Retinal pigment epithelial cell (primary cell): ENCODE results near the gene HNRNPH3.

ENCODE experiments used
- DNase-seq: peaks from one replicate; pipeline ENCODE4 v3.0.0-alpha.2; 2010; ENCODE audit warnings: low read depth
- H3K4me3 ChIP-seq: 2 replicates; pipeline ENCODE4 v1.5.1; 2011; ENCODE audit warnings: mild to moderate bottlenecking, low read length, control low read depth, moderate library complexity
- TF ChIP-seq, protein P1 (sequence below): conservative IDR thresholded peaks from 2 replicates; pipeline ENCODE4 v1.5.1; 2011; ENCODE audit warnings: low read depth, low read length, control low read depth, inconsistent platforms

The HNRNPH3 gene

DNA sequence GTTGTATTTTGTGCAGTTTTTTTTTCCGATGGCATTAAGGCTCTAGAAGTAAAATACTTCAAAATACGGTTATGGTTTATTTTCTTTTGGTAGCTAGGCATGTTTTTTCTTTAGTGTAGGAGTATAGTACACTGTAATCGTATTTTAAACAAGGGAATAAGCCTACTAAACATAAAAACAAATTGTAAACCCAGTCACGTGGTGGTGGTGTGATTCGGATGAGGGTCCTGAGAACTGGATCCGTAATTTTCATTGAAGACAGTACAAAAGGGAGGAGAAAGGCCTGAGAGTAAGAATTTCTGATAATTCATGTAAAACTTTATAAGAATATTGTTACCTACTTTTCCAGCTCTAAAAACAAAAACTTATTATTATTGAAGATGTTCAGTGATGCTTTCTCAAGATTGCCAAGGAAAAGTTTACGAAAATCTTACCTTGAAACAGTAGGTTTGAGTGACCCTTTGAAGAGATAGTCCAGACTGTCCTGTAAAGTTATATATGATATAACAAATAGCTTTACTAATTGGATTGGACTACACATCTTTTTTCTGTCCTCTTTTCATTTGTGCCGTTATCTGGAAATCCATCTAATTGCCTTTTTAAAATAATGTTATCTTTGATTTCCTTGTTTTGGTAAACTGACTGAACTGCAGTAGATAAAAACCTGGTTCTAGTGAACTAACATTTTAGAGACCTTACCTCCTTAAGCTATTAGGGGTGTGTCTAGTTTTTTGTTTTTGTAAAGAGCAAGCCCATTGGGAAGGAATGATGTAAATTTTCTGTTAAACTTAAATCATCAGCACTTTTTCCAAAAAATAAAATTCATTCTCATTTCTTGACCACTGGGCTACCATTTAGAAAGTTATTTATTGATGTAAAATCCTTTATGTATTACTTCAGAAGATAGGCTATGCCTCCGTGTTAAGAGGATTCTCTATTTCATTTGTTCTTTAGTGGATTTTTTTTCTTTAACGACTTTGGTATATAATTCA lies 1.9 kb downstream of the HNRNPH3 start:
- TF ChIP-seq, protein P1, sequence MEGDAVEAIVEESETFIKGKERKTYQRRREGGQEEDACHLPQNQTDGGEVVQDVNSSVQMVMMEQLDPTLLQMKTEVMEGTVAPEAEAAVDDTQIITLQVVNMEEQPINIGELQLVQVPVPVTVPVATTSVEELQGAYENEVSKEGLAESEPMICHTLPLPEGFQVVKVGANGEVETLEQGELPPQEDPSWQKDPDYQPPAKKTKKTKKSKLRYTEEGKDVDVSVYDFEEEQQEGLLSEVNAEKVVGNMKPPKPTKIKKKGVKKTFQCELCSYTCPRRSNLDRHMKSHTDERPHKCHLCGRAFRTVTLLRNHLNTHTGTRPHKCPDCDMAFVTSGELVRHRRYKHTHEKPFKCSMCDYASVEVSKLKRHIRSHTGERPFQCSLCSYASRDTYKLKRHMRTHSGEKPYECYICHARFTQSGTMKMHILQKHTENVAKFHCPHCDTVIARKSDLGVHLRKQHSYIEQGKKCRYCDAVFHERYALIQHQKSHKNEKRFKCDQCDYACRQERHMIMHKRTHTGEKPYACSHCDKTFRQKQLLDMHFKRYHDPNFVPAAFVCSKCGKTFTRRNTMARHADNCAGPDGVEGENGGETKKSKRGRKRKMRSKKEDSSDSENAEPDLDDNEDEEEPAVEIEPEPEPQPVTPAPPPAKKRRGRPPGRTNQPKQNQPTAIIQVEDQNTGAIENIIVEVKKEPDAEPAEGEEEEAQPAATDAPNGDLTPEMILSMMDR: no peak
- no peak for DNase-seq
- H3K4me3 ChIP-seq: peak overlapping the region; percentile 94

DNA sequence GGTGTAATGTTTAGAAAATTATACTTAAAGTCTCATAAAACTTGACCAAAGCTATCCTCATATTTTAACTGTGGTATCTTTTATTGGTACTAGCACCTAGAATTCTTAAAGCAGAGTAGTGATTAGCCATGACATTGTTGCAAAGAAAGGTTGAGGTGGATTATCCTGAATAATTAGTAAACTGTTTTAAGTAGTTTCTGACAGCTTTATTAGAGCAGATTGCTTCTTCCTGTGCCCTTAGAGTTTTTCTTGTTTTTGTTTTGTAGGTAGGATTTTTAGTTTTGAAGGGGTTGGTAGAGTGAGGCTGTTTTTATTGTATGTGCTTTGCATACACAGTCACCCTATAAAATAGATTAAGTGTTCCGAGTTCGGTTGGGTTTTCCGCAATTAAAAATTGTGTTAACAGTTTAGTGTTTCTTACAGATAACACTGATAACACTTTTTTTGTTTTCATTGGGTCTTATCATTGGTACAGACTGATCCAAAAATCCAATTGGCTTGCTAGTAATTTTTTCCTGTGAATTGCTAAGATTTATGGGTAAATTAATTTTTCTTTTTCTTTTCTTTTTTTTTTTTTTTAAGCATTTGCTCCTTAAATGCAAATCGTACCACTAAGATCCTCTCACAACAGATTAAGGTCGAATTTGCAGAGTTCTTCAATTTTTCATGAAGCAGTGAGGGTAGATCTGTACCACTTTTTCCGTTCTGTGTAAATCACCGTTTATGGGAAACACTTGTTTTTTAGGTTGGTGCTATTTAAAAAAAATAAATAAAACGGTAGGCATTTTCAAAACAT lies 3.0 kb downstream of the HNRNPH3 start:
- H3K4me3 ChIP-seq: peak overlapping the region; percentile 94
- TF ChIP-seq, protein P1: no peak
- no peak for DNase-seq

DNA sequence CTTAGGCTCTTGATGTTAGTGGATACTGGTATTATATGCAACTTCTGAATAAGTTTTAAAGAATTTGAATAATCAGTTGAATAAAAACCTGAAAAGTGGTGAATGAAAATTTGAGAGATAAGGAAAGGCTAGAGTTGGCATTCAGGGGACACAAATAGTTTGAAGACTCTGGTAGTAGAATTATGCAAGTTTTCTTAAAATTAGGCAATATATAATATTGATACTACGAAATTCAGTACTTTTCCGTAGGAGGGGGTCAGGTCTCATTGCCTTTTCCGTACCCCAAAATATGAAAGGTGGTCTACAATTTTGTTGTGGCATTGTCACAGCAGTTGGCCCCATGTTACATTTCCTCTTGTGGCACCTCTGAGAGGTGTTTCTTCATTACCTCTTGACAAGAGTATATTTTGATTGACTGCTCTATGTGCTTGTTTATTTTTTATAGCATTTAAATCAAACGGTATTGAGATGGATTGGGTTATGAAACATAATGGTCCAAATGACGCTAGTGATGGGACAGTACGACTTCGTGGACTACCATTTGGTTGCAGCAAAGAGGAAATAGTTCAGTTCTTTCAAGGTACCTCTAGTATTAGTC lies 5.0 kb downstream of the HNRNPH3 start:
- no peak for DNase-seq
- TF ChIP-seq, protein P1: no peak
- peak overlapping the region; percentile 17 for H3K4me3 ChIP-seq

DNA sequence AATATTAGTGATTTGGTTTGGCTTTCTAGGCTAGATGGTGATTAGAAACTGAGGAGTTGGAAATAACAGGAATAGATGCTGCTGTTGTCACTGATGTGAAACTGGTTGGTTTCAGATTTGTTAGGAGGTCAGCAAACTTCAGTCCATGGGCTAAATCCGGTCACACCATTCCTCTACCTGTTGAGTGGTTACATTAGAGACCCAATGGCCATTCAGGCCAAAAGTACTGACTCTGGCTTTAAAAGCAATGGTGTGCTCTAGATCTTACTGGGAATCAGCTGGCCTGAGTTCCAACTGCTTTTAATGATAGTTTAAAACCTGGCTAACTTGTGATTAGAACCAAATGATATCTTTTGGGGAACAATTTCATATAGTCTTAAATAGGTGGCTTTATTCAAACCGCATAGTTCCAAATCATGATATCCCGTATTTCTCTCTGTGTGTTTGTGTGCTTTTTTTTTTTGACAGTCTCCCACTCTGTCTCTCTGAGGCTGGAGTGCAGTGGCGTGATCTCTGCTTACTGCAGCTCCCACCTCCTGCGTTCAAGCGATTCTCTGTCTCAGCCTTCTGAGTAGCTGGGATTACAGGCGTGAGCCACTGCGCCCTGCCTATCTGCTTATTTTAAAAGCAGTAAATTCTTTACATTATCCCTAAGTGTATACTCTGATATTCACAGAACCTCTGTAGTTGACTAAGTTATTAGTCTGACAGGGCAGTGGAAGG lies 8.7 kb downstream of the HNRNPH3 start:
- no peak for DNase-seq
- TF ChIP-seq, protein P1: no peak
- H3K4me3 ChIP-seq: no peak overlapping the region

DNA sequence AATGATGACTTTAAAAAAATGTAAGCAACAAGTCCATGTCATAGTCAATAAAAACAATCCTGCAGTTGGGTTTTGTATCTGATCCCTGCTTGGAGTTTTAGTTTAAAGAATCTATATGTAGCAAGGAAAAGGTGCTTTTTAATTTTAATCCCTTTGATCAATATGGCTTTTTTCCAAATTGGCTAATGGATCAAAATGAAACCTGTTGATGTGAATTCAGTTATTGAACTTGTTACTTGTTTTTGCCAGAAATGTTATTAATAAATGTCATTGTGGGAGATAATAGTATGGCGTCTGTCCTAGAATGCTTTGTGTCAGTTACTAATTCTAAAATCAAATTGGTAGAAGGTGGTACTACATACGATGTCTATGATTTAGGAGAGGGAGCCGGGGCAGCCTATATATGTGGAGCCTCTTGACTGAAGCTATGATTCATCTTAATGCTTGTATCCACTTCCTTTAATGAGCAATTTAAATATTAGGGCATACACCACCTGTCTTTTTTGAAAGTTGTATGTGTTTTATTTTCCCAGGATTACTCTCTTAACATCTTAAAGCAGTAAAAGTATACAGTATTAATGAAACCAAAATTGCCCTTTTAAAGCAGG lies 11.1 kb downstream of the HNRNPH3 start:
- DNase-seq: no peak
- TF ChIP-seq, protein P1: no peak
- H3K4me3 ChIP-seq: no peak overlapping the region

DNA sequence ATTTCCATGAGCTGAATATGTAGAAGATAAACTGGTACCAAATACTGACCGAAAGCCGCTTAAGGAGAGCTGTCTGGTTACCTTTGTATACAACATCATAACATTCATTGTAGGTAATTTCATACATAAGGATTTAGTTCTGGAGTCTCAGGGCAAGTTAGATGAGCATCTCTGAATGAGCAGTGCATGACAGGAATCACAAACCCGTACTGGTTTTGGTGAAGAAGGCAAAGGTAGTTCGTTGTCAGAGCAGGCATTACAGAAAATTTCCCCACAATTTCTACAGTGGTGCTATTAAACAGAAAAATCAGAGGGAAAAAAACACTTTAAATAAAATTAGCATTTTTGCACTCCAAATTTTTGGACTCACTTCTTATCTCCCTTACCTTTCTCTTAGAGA lies 13.8 kb downstream of the HNRNPH3 start:
- TF ChIP-seq, protein P1: no peak
- H3K4me3 ChIP-seq: no peak overlapping the region
- no peak for DNase-seq
